Calu3 (cell line): ENCODE measurements around the gene RENBP. TPM values are rescaled to one million over a fixed set of nuclear protein-coding genes. Genes with fewer than 3 reads are reported as not detected.
A peak's percentile ranks its signal among the peaks of the same experiment; 100 is the strongest.

ENCODE experiments used
- BruUV-seq: library from RNA; stranded (reverse); fragments of 400-500 nt; replicated peaks from 2 replicates; lab custom pipeline; 2021; lab: Mats Ljungman, UMichigan
- CTCF ChIA-PET: fragments of 300-600 bp; sonication (Branson Sonifier 250); formaldehyde crosslinking; loops from one replicate; lab custom pipeline; 2022; ENCODE audit warnings: antibody characterized with exemption; lab: Charles Lee
- DNase-seq: peaks from one replicate; pipeline ENCODE4 v3.0.0; 2022
- H3K27ac Mint-ChIP-seq: one replicate; pipeline ENCODE4 v1.8.0; 2022; ENCODE audit warnings: mixed read lengths; ENCODE audit not compliant: unreplicated experiment
- H3K27me3 Mint-ChIP-seq: one replicate; pipeline ENCODE4 v1.8.0; 2022; ENCODE audit warnings: mixed read lengths; ENCODE audit not compliant: unreplicated experiment
- H3K36me3 Mint-ChIP-seq: one replicate; pipeline ENCODE4 v1.8.0; 2022; ENCODE audit warnings: mild to moderate bottlenecking, moderate library complexity, mixed read lengths; ENCODE audit not compliant: insufficient read depth, unreplicated experiment
- H3K4me1 Mint-ChIP-seq: one replicate; pipeline ENCODE4 v1.8.0; 2022; ENCODE audit warnings: mild to moderate bottlenecking, low read depth, mixed read lengths; ENCODE audit not compliant: unreplicated experiment
- H3K4me3 Mint-ChIP-seq: one replicate; pipeline ENCODE4 v1.8.0; 2022; ENCODE audit warnings: mild to moderate bottlenecking, low read depth, moderate library complexity, mixed read lengths; ENCODE audit not compliant: unreplicated experiment
- H3K9me3 Mint-ChIP-seq: one replicate; pipeline ENCODE4 v1.8.0; 2022; ENCODE audit warnings: low read depth, mixed read lengths; ENCODE audit not compliant: unreplicated experiment
- CTCF ChIP-seq: fragments of 200-600 bp; IDR thresholded peaks from one replicate; pipeline ENCODE4 v1.8.0; 2022; ENCODE audit warnings: antibody characterized with exemption; ENCODE audit not compliant: unreplicated experiment
- intact Hi-C: fragments of 100-400 bp; cut with micrococcal nuclease; formaldehyde crosslinking; loops from one replicate; pipeline ENCODE4 v1.10.0; 2022; ENCODE audit not compliant: unreplicated experiment
- total RNA-seq: library from RNA; stranded (reverse); gene quantifications from 2 replicates; pipeline ENCODE4 v1.2.3, GENCODE V29; 2022

RENBP gene
- total RNA-seq, 1 experiment from 2014 or later, result 0.80 TPM

DNA sequence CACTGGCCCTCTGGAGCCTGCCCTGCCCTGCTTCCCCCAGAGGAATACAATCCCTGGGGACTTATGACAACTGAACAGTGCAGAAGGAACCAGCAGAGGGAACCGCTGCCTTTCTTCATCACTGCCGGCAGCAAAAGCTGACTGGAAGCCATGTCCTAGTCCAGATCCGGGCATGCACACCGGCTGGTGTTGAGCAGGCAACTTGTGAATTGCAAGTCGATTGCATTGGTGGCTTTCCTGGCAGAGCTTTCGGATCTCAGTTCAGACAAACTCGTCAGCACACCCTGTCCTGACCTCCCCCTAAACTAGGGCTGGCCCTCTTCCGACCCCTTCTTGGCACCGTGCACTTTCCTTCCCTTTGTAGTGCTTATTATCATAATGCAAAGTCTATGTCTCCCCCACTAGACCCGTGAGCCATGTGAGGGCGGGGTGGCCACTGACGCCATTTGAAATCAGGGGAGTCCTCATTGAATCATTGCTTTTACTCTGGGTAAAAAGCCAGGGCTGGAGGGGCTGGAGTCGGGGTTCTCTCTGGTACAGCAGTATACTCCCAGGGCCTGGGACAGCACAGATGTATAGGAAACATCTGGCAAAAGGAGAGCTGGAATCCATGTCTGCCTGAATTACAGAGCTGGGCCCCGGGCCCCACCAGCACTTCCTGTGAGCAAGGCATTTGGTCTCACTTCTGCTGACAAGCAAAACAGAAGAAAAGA is 20.1 kb downstream of the RENBP start:
- no TSS peak for BruUV-seq
- intact Hi-C loops, result no loop called here
- Mint-ChIP-seq H3K4me3 (no peak overlapping the region), H3K27me3 (peaks cover 33% of the 10 kb centered on the region), H3K9me3 (no peaks in the 10 kb centered on the region), H3K36me3 (peaks cover 24% of the 10 kb centered on the region), H3K27ac (no peak overlapping the region), H3K4me1 (peaks cover 8% of the 10 kb centered on the region)
- no peak for TF ChIP-seq CTCF
- DNase-seq, result no peak
- CTCF ChIA-PET, result interaction anchor here (0.6 to 2.5 kb wide), 2 partner anchors 9 to 24 kb away, joined by 3 to 12 read pairs; no protein-coding TSS in a partner anchor

DNA sequence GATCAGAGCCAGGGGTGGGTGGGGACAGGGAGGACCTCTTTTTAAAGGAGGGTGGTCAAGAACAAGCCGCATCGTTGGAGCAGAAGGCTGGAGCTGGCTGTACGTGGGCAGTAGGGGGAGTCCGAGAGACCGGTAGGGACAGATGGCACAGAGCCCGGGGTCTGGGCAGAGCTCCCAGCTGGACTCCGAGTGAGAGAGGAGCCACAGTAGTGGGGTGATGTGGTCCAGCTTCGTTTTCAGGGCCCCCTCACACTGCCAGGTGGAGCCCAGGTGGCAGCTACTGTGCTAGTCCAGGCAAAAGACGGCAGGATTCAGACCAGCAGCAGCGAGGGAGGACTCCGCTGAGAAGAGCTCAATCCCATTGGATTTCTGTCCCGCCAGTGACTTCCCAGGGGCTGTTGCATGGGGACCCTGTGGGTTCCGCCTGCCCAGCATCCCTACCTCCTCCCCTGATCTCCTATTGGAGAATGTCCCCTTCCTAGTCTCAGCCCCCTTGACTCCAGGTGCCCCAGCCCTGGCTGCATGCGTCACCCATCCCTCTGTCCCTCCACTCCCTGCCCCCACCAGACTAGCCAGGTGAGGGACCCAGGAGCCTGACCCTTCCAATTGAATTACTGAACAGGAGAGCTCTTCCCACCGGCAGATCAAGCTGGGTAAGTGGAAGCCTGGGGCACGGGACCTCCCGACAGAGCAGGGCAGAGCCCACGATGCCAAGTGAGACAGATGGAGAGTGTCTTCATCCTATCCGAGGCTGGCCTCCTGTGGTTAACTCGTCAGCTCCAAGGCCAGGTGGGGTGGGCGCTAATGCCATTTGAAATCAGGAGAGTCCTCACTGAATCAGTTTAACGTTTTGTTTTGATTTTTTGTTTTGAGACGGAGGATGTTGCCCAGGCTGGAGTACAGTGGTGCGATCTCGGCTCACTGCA is 21.2 kb downstream of the RENBP start:
- peak; percentile 74 for DNase-seq
- no TSS peak for BruUV-seq
- H3K4me1 Mint-ChIP-seq, result peaks cover 8% of the 10 kb centered on the region
- intact Hi-C loops, result no loop called here
- peaks cover 19% of the 10 kb centered on the region for H3K36me3 Mint-ChIP-seq
- no peaks in the 10 kb centered on the region for H3K9me3 Mint-ChIP-seq
- peaks cover 34% of the 10 kb centered on the region for H3K27me3 Mint-ChIP-seq
- CTCF ChIA-PET, result interaction anchor here (0.7 to 2.5 kb wide), 7 partner anchors 11 to 699 kb away, joined by 3 to 12 read pairs (median 6); partner anchors contain the start of genes IDH3G and SSR4
- peak; percentile 59 for TF ChIP-seq CTCF
- no peak overlapping the region for H3K27ac Mint-ChIP-seq
- no peak overlapping the region for H3K4me3 Mint-ChIP-seq

- DNase-seq, result no peak
- Mint-ChIP-seq H3K27ac (no peak overlapping the region), H3K27me3 (peaks cover 34% of the 10 kb centered on the region), H3K36me3 (peaks cover 4% of the 10 kb centered on the region), H3K4me1 (peaks cover under 1% of the 10 kb centered on the region), H3K9me3 (no peaks in the 10 kb centered on the region), H3K4me3 (no peak overlapping the region)
- BruUV-seq, result no TSS peak
- intact Hi-C loops, result no loop called here
- TF ChIP-seq CTCF, result no peak
- CTCF ChIA-PET, result interaction anchor here (0.6 to 0.7 kb wide), 3 partner anchors 21 to 697 kb away, joined by 3 to 9 read pairs (median 4); no protein-coding TSS in a partner anchor
These were observed 22.7 kb downstream of the RENBP start for GRCh38 chrX:153921511-153922446.

GRCh38 chrX:153921070-153921469 is 23.4 kb downstream of the RENBP start:
- BruUV-seq, result no TSS peak
- DNase-seq, result no peak
- CTCF ChIA-PET, result interaction anchor here (0.6 kb wide), 2 partner anchors 20 to 77 kb away, joined by 3 to 4 read pairs; no protein-coding TSS in a partner anchor
- H3K27ac Mint-ChIP-seq, result no peak overlapping the region
- intact Hi-C loops, result no loop called here
- H3K4me1 Mint-ChIP-seq, result no peaks in the 10 kb centered on the region
- H3K4me3 Mint-ChIP-seq, result no peak overlapping the region
- H3K27me3 Mint-ChIP-seq, result peaks cover 34% of the 10 kb centered on the region
- no peaks in the 10 kb centered on the region for H3K9me3 Mint-ChIP-seq
- no peak for TF ChIP-seq CTCF
- no peaks in the 10 kb centered on the region for H3K36me3 Mint-ChIP-seq
